K562 (cell line): ENCODE data around the gene ABI3BP. TPM values are rescaled to one million over a fixed set of nuclear protein-coding genes. Genes with fewer than 3 reads are reported as not detected.
A peak's percentile ranks its signal among the peaks of the same experiment; 100 is the strongest.

Source experiments
- BRF2 ChIP-seq: IDR thresholded peaks from 3 replicates; pipeline ENCODE4 v1.6.1; 2011; ENCODE audit warnings: borderline replicate concordance, mild to moderate bottlenecking; ENCODE audit not compliant: insufficient read length, insufficient read depth
- CHCHD3 ChIP-seq: fragments of 250-450 bp; sonication (Bioruptor Pico); IDR thresholded peaks from 2 replicates; pipeline ENCODE4 v2.1.2; 2022; ENCODE audit warnings: mild to moderate bottlenecking
- ETV6 ChIP-seq, 3 experiments: fragments of 150-350 bp in 1 of 3; sonication (generic) in 1 of 3; formaldehyde crosslinking in 1 of 3; IDR thresholded peaks; 2 replicates each; pipeline versions ENCODE4 v1.6.1 to v1.8.0; 2014 to 2022; ENCODE audit warnings: borderline replicate concordance in 2 of 3, low read depth in 2 of 3, antibody characterized with exemption in 1 of 3, low read length in 1 of 3, mild to moderate bottlenecking in 1 of 3, missing genetic modification reagents in 1 of 3
- FIP1L1 ChIP-seq: fragments of 200-400 bp; formaldehyde crosslinking; IDR thresholded peaks from 2 replicates; pipeline ENCODE4 v1.6.1; 2018; ENCODE audit warnings: mild to moderate bottlenecking, low read depth, low read length; ENCODE audit not compliant: poor library complexity, severe bottlenecking
- L3MBTL2 ChIP-seq: fragments of 450-650 bp; IDR thresholded peaks from 2 replicates; pipeline ENCODE4 v1.6.1; 2016; ENCODE audit warnings: mild to moderate bottlenecking, moderate library complexity
- RFX1 ChIP-seq: fragments of 450-650 bp; IDR thresholded peaks from 2 replicates; pipeline ENCODE4 v1.6.1; 2016; ENCODE audit warnings: mild to moderate bottlenecking, moderate library complexity
- RREB1 ChIP-seq: fragments of 250-450 bp; sonication (Bioruptor Pico); IDR thresholded peaks from 2 replicates; pipeline ENCODE4 v1.4.0; 2020
- SAFB ChIP-seq: fragments of 200-400 bp; formaldehyde crosslinking; IDR thresholded peaks from 2 replicates; pipeline ENCODE4 v1.6.1; 2017; ENCODE audit warnings: low read depth, low read length, borderline replicate concordance
- ZNF174 ChIP-seq: fragments of 250-450 bp; sonication (Bioruptor Pico); IDR thresholded peaks from 2 replicates; pipeline ENCODE4 v1.4.0; 2020; ENCODE audit warnings: mild to moderate bottlenecking
- ZNF764 ChIP-seq: fragments of 250-450 bp; sonication (Bioruptor Pico); IDR thresholded peaks from 2 replicates; pipeline ENCODE4 v1.4.0; 2020; ENCODE audit warnings: low read depth, mild to moderate bottlenecking, moderate library complexity
- polyA plus RNA-seq, 8 experiments: library from polyadenylated mRNA; depleted of rRNA in 4 of 8; stranded (reverse) in 5 of 8; unstranded in 3 of 8; fragments of >200 nt; fragmentation: Nextera tagmentation in 2 of 8; fragmentation: Illumina TruSeq in 1 of 8; extraction: Ambion mirVana in 2 of 8; extraction: Trizol in 1 of 8; gene quantifications; 2 replicates each; pipeline versions ENCODE4 v1.2.1 to v1.2.3, GENCODE V29; 2011 to 2014; ENCODE audit warnings: inconsistent platforms in 1 of 8, missing spikeins in 1 of 8
- total RNA-seq, 7 experiments: library from RNA; depleted of rRNA in 6 of 7; stranded (reverse); fragments of >200 nt in 6 of 7; fragmentation: Illumina TruSeq in 2 of 7; extraction: Trizol in 2 of 7; gene quantifications; 2 replicates each; pipeline versions ENCODE4 v1.2.1 to v1.2.3, GENCODE V29; 2011 to 2021; ENCODE audit warnings: low replicate concordance in 1 of 7
- TF ChIP-seq, protein P1 (sequence below): fragments of 450-650 bp; IDR thresholded peaks from 2 replicates; pipeline ENCODE4 v1.6.1; 2016; ENCODE audit warnings: missing biosample characterization, missing genetic modification characterization
- TF ChIP-seq, protein P2 (sequence below): sonication (generic); formaldehyde crosslinking; IDR thresholded peaks from 2 replicates; pipeline ENCODE4 v1.8.0; 2023; ENCODE audit warnings: mild to moderate bottlenecking, missing genetic modification reagents

ABI3BP gene
- total and polyA plus RNA-seq, 9 of the 15 experiments (the other 6 are each of a cell fraction or from before 2014, with no cell fraction given): 0.01 to 0.24 (median 0.06) TPM; not detected in 5

DNA sequence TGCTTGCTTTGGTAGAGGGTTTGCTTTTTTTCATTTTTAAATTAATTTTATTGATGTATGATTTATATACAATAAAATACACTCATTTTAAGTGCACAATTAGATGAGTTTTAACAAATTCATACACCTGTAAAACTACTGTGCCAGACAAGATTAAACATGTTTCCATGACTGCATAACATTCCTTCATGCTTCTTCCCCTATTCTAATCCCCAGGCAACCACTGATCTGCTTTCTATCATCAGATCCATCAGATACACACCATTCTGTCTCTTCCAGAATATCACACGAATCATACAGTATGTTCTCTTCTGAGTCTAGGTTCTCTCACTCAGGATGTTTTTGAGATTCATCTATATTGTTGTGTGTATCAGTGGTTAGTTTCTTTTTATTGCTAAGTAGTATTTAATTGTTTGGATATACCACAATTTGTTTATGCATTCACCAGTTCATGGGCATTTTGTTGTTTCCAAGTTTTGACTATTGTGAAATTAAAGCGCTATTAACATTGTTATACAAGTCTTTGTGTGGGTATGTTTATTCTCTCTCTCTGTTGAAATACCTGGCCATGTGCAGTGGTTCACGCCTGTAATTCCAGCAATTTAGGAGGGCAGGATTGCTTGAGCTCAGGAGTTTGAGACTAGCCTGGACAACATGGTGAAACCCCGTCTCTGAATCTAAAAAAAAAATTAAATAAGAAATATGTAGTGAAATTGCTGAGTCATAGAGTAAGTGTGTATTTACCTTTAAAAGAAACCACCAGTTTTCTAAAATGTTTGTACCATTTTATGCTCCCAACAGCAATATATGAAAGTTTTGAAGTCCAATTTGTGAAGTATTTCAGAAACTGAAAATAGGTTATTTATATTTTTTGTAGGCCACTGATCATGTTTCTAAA, 290.9 kb downstream of the ABI3BP start (continued):
- no peak for TF ChIP-seq RREB1
- TF ChIP-seq L3MBTL2: peak; percentile 23; the same call in 1 of the 2 replicates
- no peak for TF ChIP-seq ZNF174
- no peak for TF ChIP-seq CHCHD3 (CRISPR knock-in tag)
- TF ChIP-seq SAFB: no peak
- TF ChIP-seq RFX1: peak; percentile 20; the same call in 1 of the 2 replicates
- TF ChIP-seq, protein P1, sequence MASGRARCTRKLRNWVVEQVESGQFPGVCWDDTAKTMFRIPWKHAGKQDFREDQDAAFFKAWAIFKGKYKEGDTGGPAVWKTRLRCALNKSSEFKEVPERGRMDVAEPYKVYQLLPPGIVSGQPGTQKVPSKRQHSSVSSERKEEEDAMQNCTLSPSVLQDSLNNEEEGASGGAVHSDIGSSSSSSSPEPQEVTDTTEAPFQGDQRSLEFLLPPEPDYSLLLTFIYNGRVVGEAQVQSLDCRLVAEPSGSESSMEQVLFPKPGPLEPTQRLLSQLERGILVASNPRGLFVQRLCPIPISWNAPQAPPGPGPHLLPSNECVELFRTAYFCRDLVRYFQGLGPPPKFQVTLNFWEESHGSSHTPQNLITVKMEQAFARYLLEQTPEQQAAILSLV: no peak
- no peak for TF ChIP-seq BRF2
- TF ChIP-seq, protein P2, sequence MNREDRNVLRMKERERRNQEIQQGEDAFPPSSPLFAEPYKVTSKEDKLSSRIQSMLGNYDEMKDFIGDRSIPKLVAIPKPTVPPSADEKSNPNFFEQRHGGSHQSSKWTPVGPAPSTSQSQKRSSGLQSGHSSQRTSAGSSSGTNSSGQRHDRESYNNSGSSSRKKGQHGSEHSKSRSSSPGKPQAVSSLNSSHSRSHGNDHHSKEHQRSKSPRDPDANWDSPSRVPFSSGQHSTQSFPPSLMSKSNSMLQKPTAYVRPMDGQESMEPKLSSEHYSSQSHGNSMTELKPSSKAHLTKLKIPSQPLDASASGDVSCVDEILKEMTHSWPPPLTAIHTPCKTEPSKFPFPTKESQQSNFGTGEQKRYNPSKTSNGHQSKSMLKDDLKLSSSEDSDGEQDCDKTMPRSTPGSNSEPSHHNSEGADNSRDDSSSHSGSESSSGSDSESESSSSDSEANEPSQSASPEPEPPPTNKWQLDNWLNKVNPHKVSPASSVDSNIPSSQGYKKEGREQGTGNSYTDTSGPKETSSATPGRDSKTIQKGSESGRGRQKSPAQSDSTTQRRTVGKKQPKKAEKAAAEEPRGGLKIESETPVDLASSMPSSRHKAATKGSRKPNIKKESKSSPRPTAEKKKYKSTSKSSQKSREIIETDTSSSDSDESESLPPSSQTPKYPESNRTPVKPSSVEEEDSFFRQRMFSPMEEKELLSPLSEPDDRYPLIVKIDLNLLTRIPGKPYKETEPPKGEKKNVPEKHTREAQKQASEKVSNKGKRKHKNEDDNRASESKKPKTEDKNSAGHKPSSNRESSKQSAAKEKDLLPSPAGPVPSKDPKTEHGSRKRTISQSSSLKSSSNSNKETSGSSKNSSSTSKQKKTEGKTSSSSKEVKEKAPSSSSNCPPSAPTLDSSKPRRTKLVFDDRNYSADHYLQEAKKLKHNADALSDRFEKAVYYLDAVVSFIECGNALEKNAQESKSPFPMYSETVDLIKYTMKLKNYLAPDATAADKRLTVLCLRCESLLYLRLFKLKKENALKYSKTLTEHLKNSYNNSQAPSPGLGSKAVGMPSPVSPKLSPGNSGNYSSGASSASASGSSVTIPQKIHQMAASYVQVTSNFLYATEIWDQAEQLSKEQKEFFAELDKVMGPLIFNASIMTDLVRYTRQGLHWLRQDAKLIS (CRISPR knock-in tag): no peak
- TF ChIP-seq ZNF764 (CRISPR knock-in tag): no peak
- TF ChIP-seq ETV6 (IDR thresholded peaks at IDR 0.05; ENCODE audit: borderline replicate concordance in 1 of 2, low read depth in 2 of 2, low read length in 1 of 2): no peak
- no peak for TF ChIP-seq ETV6 (CRISPR knock-in tag; IDR thresholded peaks at IDR 0.05; ENCODE audit: borderline replicate concordance)
- TF ChIP-seq FIP1L1: no peak
